Measurements from ENCODE around the gene QTRT2.

QTRT2 gene

DNA sequence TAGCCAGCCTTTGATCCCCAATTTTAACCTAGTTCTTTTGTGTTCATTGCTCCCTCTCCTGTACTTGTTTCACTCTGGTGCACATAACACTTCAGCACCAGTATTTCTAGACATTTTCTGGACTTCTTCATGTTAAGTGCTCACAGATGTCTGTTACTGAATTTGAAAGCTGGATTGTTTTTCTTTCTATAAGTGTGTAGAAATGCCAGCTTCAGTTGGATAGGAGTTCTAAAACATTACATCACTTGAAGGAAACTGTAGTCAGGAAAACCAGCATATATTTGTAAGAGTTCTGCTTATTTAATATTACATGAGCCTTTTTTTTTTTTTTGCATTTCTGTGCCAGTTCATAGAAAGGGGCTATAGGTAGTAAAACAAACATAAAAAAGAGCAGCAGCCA lies 21.6 kb downstream of the QTRT2 start:
- peaks cover 97% of the 10 kb centered on the region for H3K36me3 ChIP-seq (ENCODE audit: control insufficient read depth, insufficient read depth, low read length)
- no peaks in the 10 kb centered on the region for H3K4me1 ChIP-seq (ENCODE audit: control insufficient read depth, insufficient read depth, low read length)
- no peak overlapping the region for H3K9ac ChIP-seq (ENCODE audit: low read length)

GRCh38 chr3:114079761-114080160 lies 23.2 kb downstream of the QTRT2 start:
- no peak overlapping the region for H3K4me3 ChIP-seq (ENCODE audit: low read depth, low read length)
- no peaks in the 10 kb centered on the region for H3K9me3 ChIP-seq (ENCODE audit: control insufficient read depth, insufficient read depth, low read depth, low read length)
- no peak overlapping the region for H3K9ac ChIP-seq (ENCODE audit: low read length)
- H3K4me1 ChIP-seq (ENCODE audit: control insufficient read depth, insufficient read depth, low read length): no peaks in the 10 kb centered on the region
- peaks cover 93% of the 10 kb centered on the region for H3K36me3 ChIP-seq (ENCODE audit: control insufficient read depth, insufficient read depth, low read length)
- H3K27me3 ChIP-seq (ENCODE audit: control insufficient read depth, insufficient read depth, low read length): no peaks in the 10 kb centered on the region
- H3K27ac ChIP-seq (ENCODE audit: low read depth, low read length): no peak overlapping the region

More for the DNA sequence above, 21.6 kb downstream of the QTRT2 start:
- H3K27me3 ChIP-seq (ENCODE audit: control insufficient read depth, insufficient read depth, low read length): no peaks in the 10 kb centered on the region
- no peak overlapping the region for H3K4me3 ChIP-seq (ENCODE audit: low read depth, low read length)
- H3K9me3 ChIP-seq (ENCODE audit: control insufficient read depth, insufficient read depth, low read depth, low read length): no peaks in the 10 kb centered on the region
- H3K27ac ChIP-seq (ENCODE audit: low read depth, low read length): no peak overlapping the region

DNA sequence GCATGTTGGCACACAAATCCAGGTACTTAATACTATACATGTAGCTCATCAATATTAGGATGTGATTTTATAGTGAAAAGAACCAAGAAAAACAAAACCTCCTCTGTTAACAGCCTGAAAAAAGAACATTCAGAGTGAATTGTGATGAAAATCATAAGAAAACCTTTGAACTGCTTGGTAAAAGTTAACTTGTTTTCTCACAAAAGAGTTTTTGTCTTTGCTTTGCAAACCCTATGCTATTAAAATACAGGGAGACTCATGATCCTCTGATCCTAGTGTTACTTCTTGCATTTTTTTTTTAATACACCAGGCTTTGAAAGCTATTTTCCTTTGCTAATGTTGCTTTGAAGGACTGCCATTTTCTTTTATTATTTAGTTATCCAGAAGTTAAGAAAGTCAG lies 23.7 kb downstream of the QTRT2 start:
- H3K4me1 ChIP-seq (ENCODE audit: control insufficient read depth, insufficient read depth, low read length): no peaks in the 10 kb centered on the region
- H3K36me3 ChIP-seq (ENCODE audit: control insufficient read depth, insufficient read depth, low read length): peaks cover 92% of the 10 kb centered on the region
- no peak overlapping the region for H3K4me3 ChIP-seq (ENCODE audit: low read depth, low read length)
- no peak overlapping the region for H3K27ac ChIP-seq (ENCODE audit: low read depth, low read length)
- H3K9ac ChIP-seq (ENCODE audit: low read length): no peak overlapping the region
- no peaks in the 10 kb centered on the region for H3K27me3 ChIP-seq (ENCODE audit: control insufficient read depth, insufficient read depth, low read length)
- no peaks in the 10 kb centered on the region for H3K9me3 ChIP-seq (ENCODE audit: control insufficient read depth, insufficient read depth, low read depth, low read length)

DNA sequence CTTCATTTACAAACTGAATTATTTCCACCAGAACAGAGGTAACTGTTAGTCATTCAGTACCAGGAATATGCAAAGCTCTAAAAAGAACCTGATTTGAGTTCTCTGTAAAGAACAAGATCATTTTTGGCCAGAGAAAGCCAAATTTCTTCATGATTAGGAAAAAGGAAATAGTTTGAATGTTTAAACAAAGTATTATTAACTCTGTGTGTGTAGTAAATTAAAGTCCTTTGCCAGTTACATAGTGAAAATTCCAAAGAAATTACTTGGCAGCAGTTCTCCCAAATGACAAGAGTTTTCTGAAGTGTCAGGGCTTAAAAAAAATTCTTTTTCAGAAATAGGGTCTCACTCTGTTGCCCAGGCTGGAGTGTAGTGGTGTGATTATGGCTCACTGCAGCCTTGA lies 24.5 kb downstream of the QTRT2 start:
- H3K4me1 ChIP-seq (ENCODE audit: control insufficient read depth, insufficient read depth, low read length): no peaks in the 10 kb centered on the region
- H3K9ac ChIP-seq (ENCODE audit: low read length): no peak overlapping the region
- no peaks in the 10 kb centered on the region for H3K27me3 ChIP-seq (ENCODE audit: control insufficient read depth, insufficient read depth, low read length)
- H3K9me3 ChIP-seq (ENCODE audit: control insufficient read depth, insufficient read depth, low read depth, low read length): no peaks in the 10 kb centered on the region
- no peak overlapping the region for H3K27ac ChIP-seq (ENCODE audit: low read depth, low read length)
- H3K36me3 ChIP-seq (ENCODE audit: control insufficient read depth, insufficient read depth, low read length): peaks cover 92% of the 10 kb centered on the region
- H3K4me3 ChIP-seq (ENCODE audit: low read depth, low read length): no peak overlapping the region

DNA sequence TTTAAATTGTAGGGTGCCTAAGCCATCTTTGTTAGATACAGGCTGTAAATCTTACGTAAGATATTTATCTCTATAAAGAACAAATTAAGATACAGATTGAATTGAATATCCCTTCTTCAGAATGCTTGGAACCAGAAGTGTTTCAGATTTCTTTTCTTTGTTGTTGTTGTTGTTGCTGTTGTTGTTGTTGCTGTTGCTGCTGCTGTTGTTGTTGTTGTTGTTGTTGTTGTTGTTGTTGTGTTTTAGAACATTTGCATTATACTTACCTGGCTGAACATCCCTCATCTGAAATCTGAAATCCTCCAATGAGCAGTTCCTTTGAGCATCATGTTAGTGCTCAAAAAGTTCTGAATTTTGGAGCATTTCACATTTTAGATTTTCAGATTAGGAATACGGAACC lies 26.6 kb downstream of the QTRT2 start:
- Histone ChIP-seq H3K9me3 (ENCODE audit: control insufficient read depth, insufficient read depth, low read depth, low read length) (no peaks in the 10 kb centered on the region), H3K9ac (ENCODE audit: low read length) (no peak overlapping the region), H3K27me3 (ENCODE audit: control insufficient read depth, insufficient read depth, low read length) (no peaks in the 10 kb centered on the region), H3K4me3 (ENCODE audit: low read depth, low read length) (no peak overlapping the region), H3K36me3 (ENCODE audit: control insufficient read depth, insufficient read depth, low read length) (peaks cover 90% of the 10 kb centered on the region), H3K4me1 (ENCODE audit: control insufficient read depth, insufficient read depth, low read length) (no peaks in the 10 kb centered on the region), H3K27ac (ENCODE audit: low read depth, low read length) (no peak overlapping the region)

GRCh38 chr3:114086356-114086755 lies 29.8 kb downstream of the QTRT2 start:
- H3K9me3 ChIP-seq (ENCODE audit: control insufficient read depth, insufficient read depth, low read depth, low read length): no peaks in the 10 kb centered on the region
- H3K27me3 ChIP-seq (ENCODE audit: control insufficient read depth, insufficient read depth, low read length): no peaks in the 10 kb centered on the region
- H3K27ac ChIP-seq (ENCODE audit: low read depth, low read length): no peak overlapping the region
- no peak overlapping the region for H3K9ac ChIP-seq (ENCODE audit: low read length)
- peaks cover 59% of the 10 kb centered on the region for H3K36me3 ChIP-seq (ENCODE audit: control insufficient read depth, insufficient read depth, low read length)
- no peaks in the 10 kb centered on the region for H3K4me1 ChIP-seq (ENCODE audit: control insufficient read depth, insufficient read depth, low read length)
- no peak overlapping the region for H3K4me3 ChIP-seq (ENCODE audit: low read depth, low read length)

DNA sequence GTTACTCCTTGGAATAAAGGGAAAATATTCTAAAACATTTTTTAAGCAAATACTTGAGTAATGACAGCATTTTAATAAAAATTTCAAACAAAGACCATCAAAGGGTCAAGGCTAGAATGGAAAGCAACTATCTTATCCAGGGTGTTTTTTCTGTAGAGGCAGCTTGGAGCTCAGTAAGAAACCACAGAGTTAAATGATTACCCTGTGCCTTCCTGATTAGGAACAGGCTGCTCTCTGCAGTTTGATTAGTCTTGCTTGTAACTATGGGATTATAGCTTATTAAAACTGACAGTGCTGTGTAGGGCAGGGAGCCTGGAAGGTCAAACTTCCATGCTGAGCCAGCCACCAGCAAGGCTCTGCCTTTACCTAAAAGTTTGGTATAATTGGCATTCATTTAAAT lies 33.1 kb downstream of the QTRT2 start:
- no peak overlapping the region for H3K27ac ChIP-seq (ENCODE audit: low read depth, low read length)

DNA sequence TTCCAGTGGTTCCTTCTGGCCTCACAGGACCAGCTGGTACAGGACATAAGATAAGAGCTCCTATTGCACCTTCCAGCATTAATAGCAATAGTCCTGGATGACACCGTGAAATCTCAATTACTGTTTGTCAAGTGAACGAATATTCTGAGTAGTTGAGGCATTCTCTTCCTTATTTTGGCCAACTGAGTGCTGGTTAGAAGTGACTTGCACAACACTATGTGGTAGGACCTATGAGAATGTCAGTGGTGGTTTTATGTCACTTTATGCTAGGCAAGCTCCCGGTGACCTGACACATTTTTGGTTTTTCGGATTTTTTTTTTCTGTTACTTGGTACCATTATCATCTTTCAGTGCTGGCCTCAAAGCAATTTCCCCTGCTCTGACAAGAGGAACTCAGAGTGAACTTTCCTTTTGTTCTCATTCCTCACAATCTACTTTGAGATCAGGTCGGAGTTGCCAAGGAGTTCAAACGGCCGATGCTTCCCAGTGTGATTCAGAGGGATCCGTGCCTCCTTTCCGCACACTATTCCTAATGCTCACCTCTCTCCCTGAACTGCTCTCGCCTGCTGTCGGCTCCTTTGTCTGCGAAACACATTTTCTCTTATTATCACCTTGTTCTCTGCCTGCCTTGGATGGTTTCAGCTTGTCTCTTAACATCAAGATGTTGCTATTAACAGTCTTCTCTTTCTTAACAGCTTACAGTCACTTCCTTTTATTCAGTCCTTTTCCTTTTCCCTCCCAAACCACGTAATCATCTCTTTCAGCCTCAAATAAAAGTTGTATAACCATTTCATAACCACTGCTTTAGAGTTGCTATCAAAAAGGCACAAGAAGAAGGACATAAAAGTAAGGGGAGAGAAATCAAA lies 35.8 kb downstream of the QTRT2 start:
- Histone ChIP-seq H3K9ac (ENCODE audit: low read length) (no peak overlapping the region), H3K27me3 (ENCODE audit: control insufficient read depth, insufficient read depth, low read length) (no peaks in the 10 kb centered on the region), H3K36me3 (ENCODE audit: control insufficient read depth, insufficient read depth, low read length) (peaks cover 4% of the 10 kb centered on the region; the same call in 1 of the 2 replicates), H3K9me3 (ENCODE audit: control insufficient read depth, insufficient read depth, low read depth, low read length) (no peaks in the 10 kb centered on the region), H3K4me1 (ENCODE audit: control insufficient read depth, insufficient read depth, low read length) (peaks cover 5% of the 10 kb centered on the region; the same call in 1 of the 2 replicates), H3K4me3 (ENCODE audit: low read depth, low read length) (no peak overlapping the region), H3K27ac (ENCODE audit: low read depth, low read length) (no peak overlapping the region)

More for the DNA sequence above, 33.1 kb downstream of the QTRT2 start:
- H3K9me3 ChIP-seq (ENCODE audit: control insufficient read depth, insufficient read depth, low read depth, low read length): no peaks in the 10 kb centered on the region
- H3K9ac ChIP-seq (ENCODE audit: low read length): no peak overlapping the region
- no peaks in the 10 kb centered on the region for H3K27me3 ChIP-seq (ENCODE audit: control insufficient read depth, insufficient read depth, low read length)
- peaks cover 30% of the 10 kb centered on the region for H3K36me3 ChIP-seq (ENCODE audit: control insufficient read depth, insufficient read depth, low read length)
- no peak overlapping the region for H3K4me3 ChIP-seq (ENCODE audit: low read depth, low read length)
- H3K4me1 ChIP-seq (ENCODE audit: control insufficient read depth, insufficient read depth, low read length): no peaks in the 10 kb centered on the region

DNA sequence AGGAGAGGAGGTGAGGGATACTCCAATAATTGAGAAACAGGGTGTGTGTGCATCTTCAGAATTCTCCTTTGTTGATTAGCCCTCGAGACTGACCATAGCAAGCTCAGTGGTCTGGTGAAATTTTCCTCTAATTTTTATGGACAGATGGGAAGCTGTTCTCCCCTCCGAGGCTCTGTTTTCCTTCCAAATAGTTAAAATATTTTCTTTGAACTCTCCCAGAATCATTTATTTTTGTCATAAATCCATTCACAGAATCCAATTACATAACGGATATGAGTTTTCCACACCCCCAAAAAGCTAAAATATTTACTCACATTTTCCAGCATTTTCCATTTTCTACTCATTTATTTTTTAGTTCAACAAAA lies 36.5 kb downstream of the QTRT2 start:
- Histone ChIP-seq H3K27ac (ENCODE audit: low read depth, low read length) (no peak overlapping the region), H3K27me3 (ENCODE audit: control insufficient read depth, insufficient read depth, low read length) (no peaks in the 10 kb centered on the region), H3K4me3 (ENCODE audit: low read depth, low read length) (no peak overlapping the region), H3K9ac (ENCODE audit: low read length) (no peak overlapping the region), H3K9me3 (ENCODE audit: control insufficient read depth, insufficient read depth, low read depth, low read length) (no peaks in the 10 kb centered on the region), H3K4me1 (ENCODE audit: control insufficient read depth, insufficient read depth, low read length) (peaks cover 5% of the 10 kb centered on the region; the same call in 1 of the 2 replicates), H3K36me3 (ENCODE audit: control insufficient read depth, insufficient read depth, low read length) (no peaks in the 10 kb centered on the region)

DNA sequence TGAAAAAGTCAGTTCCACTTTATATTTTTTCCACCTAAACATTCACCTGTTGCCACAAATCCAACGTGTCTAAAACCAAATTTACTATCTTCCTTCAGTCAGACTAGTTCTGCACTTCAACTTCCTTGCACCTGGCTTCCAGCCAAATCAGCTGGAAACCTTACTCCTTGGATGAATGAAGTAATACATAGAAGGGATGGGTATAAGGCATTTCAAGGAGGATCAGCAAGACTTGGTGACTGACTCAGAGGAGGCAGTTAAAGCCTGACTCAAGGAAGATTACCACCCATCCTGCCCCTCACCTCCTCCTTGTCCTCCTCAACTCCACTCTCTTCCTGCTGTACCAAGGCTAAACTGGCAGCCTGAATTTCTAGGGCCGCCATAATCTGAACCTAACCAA lies 37.1 kb downstream of the QTRT2 start:
- Histone ChIP-seq H3K4me1 (ENCODE audit: control insufficient read depth, insufficient read depth, low read length) (peaks cover 5% of the 10 kb centered on the region; the same call in 1 of the 2 replicates), H3K27me3 (ENCODE audit: control insufficient read depth, insufficient read depth, low read length) (no peaks in the 10 kb centered on the region), H3K9me3 (ENCODE audit: control insufficient read depth, insufficient read depth, low read depth, low read length) (no peaks in the 10 kb centered on the region), H3K9ac (ENCODE audit: low read length) (no peak overlapping the region), H3K36me3 (ENCODE audit: control insufficient read depth, insufficient read depth, low read length) (no peaks in the 10 kb centered on the region), H3K4me3 (ENCODE audit: low read depth, low read length) (no peak overlapping the region), H3K27ac (ENCODE audit: low read depth, low read length) (no peak overlapping the region)

GRCh38 chr3:114095796-114096195 lies 39.3 kb downstream of the QTRT2 start:
- Histone ChIP-seq H3K36me3 (ENCODE audit: control insufficient read depth, insufficient read depth, low read length) (no peaks in the 10 kb centered on the region), H3K4me1 (ENCODE audit: control insufficient read depth, insufficient read depth, low read length) (peaks cover 5% of the 10 kb centered on the region; the same call in 1 of the 2 replicates)

More at GRCh38 chr3:114095796-114096195, 39.3 kb downstream of the QTRT2 start:
- no peaks in the 10 kb centered on the region for H3K9me3 ChIP-seq (ENCODE audit: control insufficient read depth, insufficient read depth, low read depth, low read length)
- no peaks in the 10 kb centered on the region for H3K27me3 ChIP-seq (ENCODE audit: control insufficient read depth, insufficient read depth, low read length)
- no peak overlapping the region for H3K4me3 ChIP-seq (ENCODE audit: low read depth, low read length)
- H3K9ac ChIP-seq (ENCODE audit: low read length): no peak overlapping the region
- peak overlapping the region; percentile 33; the same call in 1 of the 2 replicates for H3K27ac ChIP-seq (ENCODE audit: low read depth, low read length)
